Measurements from ENCODE around the gene GABRG3. TPM values are rescaled to one million over a fixed set of nuclear protein-coding genes. Genes with fewer than 3 reads are reported as not detected.
A peak's percentile ranks its signal among the peaks of the same experiment; 100 is the strongest.
"Not testable (repeated sequence)": the region's sequence is repeated elsewhere in the genome, so short reads cannot be mapped to it uniquely, and the experiment has no call there.

Gene GABRG3
- total RNA-seq, 1 donor from 2014 or later, result 0.21 TPM

DNA sequence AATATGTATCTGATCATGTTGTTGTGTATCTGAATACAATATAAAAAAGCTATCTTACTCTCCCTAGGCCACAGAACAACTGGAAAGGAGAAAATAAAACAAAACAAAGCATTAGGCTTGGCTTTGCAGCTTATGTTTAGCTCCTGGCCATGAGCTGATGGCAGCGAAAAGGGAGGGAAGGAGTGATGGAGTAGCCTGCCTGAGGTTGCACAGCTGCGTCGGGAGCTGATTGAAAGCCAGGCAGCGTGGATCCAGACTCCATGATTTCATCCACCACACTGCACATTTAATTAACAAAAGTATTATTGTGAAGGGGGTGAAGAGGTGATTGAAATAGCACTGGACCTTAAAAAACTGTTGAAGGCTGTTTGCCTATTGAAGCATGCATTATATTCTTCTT lies 212.2 kb downstream of the GABRG3 start:
- peak; percentile 69 for DNase-seq

DNA sequence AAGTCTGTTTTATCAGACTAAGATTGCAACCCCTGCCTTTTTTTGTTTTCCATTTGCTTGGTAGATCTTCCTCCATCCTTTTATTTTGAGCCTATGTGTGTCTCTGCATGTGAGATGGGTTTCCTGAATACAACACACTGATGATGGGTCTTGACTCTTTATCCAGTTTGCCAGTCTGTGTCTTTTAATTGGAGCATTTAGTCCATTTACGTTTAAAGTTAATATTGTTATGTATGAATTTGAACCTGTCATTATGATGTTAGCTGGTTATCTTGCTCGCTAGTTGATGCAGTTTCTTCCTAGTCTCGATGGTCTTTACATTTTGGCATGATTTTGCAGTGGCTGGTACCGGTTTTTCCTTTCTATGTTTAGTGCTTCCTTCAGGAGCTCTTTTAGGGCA lies 220.5 kb downstream of the GABRG3 start:
- DNase-seq, result not testable (repeated sequence)

DNA sequence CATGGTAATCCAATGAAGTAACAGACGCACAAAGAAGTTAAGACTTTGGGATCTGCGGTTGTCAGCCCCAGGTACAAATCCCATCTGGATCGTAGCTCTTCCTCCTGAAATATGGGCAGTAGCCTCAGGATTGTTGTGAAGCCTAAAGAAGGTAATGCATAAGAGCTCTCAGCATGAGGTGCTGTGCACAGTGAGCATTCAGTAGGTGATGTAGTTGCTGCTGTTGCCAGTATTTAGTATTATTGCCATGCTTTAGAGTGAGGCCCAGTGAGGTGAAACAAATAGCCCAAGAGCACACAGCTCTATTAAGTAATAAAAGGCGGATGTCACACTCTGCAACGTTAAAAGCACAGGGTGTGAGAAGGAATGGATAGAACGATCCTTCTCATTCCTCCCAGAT lies 225.7 kb downstream of the GABRG3 start:
- no peak for DNase-seq

DNA sequence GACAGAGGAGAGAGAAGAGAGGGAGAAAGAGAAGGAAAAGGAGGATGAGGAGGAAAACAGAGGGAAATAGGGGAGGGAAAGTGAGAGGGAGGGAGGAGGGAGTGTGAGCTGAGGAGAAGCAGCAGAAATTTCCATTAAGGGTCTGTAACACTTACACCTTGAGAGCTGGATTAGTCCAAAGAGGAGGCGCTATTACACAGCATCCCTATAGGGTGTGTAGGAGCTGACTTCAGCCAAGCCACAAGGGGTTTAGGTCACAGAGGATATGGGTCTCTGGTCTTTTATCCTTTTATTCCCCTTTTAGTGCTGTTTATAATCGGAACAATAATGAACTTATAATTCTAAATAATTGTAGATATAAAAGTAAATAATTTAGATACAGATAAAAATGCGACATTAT lies 230.4 kb downstream of the GABRG3 start:
- no peak for DNase-seq

DNA sequence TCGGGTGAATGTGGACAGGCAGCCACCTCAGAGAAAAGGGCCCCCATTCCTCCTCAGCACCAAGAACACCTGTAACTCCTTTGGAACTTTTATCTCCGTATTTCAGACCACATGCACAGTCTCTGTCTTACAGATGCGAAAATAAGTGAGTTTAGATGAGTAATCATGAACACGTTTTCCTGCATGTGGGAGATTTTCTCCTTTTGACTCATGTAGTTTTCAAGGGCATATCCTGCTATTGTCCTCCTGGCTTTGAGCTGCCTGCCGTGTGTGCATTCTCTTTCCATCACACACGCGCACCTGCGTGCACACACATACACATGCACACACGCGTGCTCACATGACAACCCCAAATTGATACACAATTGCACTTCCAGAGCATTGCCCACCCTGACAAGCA lies 239.2 kb downstream of the GABRG3 start:
- no peak for DNase-seq

DNA sequence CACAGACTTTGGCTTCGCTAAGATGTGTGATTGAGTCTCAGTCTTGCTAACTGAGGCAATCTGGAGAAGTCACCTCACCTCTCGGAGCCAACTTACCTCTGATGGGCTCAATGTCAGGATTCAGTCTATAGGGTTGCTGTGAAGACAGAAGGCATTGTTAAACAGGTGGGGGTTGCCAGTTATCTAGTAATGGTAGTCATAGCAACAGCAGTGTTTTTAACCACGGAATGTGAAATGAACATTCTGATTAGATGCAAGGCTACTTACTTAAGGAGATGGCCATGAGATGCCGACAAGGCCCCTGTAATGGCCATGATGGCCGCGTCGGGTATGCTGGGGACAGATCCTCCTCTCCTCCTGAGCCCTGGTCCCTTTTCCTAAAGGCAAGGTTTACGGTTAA lies 243.1 kb downstream of the GABRG3 start:
- no peak for DNase-seq

DNA sequence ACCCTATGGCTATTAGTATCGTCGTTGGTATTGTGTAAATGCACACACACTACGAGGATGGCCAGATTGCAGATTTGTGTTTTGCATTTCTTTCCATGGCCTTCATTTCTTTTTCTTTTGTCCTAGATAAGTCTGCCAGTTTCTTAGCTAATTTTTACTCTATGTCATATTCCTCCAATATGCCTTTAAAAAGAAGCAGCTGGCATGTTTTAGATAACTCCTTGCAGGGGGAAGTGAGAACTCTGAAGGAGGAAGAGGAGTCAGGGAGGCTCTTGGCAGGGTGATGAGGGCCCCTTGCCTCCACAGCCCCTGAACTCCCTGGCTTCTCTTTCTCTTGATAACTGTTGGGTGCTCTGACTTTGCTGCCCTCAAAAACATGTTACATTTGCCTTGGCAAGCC lies 244.0 kb downstream of the GABRG3 start:
- no peak for DNase-seq

DNA sequence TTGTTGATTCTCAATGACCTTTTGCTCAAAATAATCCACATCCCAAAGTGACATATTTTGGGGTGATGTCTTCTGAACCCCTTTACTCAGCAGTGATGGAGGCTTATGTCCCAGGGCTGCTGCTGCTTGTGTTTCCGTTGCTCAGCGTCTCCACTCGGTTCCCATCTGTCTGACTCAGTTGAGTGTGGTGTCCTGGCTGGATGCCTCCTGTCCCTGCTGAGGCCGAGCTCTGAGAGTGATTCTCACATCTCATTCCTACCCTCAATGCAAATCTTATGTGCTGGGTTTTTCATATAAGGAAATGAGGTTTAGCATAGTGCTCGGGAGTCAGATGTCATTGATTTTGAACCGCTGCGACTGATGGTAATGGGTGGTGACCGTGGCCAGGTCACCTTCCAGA lies 247.4 kb downstream of the GABRG3 start:
- no peak for DNase-seq

DNA sequence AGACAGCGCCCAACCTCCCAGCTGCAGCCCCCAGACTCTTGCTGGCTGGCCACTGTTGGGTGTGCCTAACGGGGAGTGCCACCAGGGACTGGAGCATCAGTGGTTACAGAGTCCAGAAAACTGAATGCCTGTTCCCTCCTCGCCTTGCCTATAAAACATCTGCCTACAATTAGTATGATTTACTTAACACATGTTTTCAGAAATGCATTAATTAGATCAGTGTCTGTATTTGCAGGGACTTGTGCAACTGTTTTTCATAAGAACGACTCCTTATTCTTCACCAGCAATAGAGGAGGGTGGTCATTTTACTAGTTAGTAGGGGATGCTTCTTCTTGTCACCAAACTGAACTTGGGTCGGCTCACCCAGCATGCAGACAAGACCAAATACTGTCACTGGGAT lies 248.7 kb downstream of the GABRG3 start:
- no peak for DNase-seq

DNA sequence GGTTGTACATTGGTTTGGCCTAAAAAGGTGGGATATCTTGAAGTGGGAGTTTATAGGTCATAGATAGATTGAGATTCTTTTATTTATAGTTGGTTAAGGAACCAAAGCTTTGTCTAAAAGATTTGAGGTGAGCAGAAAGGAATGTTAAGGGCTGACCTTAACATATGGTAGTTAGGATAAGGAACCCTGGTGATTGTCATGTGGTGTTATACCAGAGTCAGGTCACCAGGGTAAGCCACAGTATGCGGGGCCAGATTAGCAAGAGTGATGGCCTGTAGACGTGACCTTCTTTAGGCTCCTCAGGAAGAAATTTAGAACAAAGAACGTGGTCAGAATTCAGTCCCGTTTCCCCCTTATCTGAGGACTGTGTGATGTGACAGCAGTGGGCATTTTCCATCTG lies 249.2 kb downstream of the GABRG3 start:
- no peak for DNase-seq

DNA sequence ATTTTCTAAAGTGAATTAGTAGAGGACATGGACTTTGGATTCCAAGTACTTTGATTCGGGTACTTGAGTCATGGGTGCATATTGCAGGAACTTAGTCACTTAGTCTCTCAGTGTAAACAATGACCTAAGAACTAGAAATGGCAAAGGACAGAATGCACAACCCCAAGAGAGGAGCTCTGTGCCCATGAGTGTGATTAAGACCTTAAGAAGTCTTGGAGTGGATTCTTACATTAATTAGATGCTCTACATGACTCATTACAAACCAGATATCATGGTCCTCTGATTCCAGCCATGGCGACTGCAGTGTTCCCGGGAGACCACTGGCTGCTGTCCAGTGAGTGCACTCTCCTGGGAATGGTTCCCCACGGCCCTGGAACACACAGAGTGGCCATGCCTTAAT lies 251.5 kb downstream of the GABRG3 start:
- DNase-seq, result no peak

DNA sequence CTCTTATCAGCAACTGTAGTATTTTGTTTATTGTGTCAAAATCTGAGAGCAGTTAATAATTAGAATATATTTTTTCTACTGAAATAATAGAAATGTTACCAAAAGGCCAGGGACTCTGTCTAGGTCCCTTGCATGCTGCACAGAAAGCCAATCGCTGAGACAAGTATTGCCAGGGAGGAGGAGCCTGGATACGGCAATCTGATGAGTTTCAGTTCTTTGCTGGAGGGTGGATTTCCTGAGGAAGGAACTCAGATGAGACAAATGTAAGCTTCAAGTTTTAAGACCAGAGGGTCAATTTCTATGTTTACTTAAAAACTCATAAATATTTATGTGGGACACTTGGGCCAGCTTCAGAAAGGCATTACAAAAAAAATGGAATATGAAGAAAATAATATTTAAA lies 252.2 kb downstream of the GABRG3 start:
- DNase-seq, result no peak

DNA sequence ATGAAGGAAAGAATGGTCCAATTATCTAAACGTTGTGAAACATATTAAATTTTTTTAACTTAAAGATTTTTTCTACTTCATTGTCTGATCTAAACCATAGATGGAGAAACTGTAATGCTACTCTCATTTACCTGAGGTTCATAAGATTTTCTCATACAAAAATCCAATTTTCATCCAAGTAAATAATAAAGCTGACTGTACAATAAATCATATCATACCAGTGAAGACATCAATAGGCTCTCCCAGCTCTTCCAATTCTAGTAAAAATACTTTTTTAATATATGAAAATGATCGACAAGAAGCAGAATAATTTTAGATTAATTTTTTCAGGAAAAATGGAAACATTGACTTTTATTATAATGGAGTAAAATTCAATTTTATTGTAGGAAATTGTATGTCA lies 260.8 kb downstream of the GABRG3 start:
- DNase-seq, result no peak

DNA sequence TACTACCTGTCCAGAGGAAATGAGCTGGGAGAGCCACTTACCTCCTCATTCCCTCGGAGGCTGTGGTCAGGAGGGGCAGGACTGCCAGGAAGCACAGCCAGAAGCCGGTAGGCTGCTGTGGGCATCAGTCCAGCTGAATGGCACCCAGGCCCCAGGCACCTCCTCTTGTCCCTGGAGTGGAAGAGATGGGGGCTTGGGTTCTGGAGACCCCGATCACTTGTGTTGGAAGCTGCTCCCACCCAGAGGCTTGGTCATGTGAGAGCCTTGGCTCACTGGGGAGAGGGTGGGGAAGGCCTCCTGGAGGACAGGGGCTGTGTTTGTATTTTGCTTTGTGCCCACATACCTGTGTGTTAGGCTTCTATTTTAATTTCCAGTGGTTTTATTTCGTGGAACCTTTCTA lies 261.9 kb downstream of the GABRG3 start:
- DNase-seq, result no peak

DNA sequence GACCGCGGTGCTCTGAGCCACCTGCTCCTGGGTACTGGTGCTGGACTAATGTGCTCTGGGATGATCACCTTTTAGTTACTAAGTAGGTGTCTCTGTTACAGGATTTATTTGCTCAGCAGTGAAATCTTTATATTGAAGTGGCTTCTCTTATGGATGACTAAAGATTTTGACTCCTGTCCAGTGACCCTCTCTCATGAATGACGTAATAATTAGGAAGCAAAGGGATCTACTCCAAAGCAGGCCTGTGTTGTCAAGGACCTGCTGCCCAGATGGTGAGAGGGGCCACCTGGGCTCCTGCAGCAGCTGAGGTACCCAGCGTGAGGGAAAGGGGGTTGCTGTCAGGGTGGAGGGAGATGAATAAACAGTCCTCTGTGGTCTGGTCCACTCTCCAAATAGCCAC lies 263.6 kb downstream of the GABRG3 start:
- DNase-seq, result no peak

DNA sequence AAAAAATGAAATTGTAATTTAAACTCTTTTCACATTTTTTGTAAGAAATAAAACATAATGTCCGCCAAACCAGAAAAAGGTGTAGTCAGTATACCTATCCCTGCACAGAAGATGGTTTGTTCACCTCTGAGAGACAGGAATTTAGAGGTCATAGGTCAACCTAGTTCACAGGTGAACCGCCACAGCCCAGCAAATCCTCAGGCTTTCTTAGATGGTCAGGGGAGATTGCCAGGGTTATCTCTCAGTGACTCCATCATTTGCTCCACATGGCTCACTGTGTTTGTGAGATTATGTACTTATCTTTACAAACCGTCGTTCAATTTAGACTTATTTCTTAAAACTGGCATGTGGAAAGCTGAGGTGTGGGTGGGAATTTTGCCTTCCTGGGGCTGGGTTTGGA lies 264.2 kb downstream of the GABRG3 start:
- no peak for DNase-seq

DNA sequence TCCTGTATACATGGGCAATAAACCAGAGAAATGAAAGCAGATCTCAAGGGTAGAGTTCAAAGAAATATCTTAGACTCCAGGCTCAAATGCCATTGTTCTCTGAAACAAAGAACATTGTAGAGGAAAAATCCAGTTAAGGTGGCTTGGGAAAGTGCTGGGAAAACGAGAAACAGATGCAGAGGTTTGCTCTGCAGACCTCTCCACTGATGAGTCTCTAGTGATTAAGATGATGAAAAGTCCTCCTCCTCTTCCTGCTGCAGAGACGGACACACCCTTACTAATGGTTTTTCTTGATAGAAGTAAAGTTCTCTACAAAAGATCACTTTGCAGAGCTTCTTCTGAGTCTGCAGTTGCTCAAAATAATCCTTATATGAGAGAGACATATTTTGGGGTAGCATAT lies 264.7 kb downstream of the GABRG3 start:
- peak; percentile 36 for DNase-seq

DNA sequence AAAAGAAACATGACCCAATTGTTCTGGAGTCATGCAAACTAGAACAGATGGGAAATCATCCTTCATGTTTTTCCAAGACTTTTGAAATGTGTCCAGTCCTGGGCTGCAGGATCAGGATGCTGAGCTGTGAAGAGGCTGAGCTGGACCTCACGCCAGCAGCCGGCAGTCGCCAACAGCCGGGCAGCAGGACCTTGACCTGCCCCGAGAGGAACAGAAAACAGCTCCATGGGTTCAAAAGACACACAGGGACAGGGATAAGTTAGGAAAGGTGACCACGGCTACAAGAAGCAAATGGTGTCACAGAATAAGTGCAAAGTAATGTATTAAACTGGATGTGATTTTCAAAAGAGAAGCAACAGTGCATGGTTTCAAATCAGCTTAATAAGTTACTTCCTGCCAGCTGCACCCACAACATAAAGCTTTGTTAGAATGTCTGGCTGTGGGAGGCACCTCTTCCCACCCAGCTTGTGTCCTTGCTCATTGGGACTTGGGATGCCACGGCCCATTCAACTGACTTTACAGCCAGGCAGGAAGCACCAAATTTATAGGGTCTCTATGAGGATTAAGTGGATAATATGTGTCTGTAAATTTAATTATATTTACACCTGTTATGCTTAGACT lies 266.4 kb downstream of the GABRG3 start:
- DNase-seq, result no peak

DNA sequence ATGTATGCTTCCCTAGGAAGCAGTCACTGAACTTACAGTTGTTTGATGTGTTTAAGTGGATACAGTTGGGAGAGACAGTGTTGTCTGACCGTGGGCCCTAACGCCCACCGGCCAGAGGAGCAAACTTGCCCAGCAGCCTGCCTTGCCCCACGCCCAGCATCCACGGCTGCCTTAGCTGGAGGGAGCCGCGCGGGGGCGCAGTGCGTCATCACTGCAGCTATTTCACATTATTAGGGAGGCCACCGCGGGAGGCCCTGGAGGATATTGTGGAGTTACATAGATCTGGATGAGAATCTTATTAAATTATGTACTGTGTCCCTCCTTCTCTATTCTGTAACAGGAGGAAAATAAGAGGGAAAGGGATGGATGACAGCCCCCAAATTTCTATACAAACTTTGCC lies 267.2 kb downstream of the GABRG3 start:
- no peak for DNase-seq

DNA sequence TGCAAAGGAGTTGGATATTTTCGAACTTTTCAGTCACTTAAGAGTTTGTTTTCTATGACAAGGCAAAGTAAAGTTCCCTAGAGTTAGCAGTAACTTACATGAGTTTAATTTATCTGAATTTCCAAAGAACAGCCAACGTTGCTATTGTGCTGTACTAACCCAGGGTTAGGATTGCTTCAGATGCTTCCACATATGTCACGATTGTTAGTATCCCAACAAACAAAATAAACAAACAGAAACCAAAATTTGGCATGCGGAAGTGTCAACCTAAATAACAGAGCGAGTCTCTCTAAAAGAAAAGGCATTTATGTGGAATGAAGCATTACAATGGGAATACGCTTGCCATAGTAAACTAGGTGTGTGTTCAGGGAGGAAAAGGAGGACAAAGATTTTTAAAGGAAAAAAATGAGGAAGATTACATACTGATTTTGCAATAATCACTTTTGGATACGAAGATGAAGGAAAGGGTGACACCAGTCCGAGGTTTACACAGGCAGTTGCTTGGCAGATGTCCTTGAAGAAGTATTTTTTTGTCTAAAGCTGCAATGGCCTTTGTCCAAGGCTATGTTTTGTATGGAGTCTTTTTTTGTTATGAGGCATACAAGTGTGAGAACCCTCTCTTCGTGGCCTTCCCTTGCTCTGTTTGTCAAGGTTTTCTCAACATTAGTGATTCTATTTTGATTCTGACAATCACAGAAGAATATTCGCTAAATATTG lies 267.9 kb downstream of the GABRG3 start:
- peak; percentile 46 for DNase-seq

DNA sequence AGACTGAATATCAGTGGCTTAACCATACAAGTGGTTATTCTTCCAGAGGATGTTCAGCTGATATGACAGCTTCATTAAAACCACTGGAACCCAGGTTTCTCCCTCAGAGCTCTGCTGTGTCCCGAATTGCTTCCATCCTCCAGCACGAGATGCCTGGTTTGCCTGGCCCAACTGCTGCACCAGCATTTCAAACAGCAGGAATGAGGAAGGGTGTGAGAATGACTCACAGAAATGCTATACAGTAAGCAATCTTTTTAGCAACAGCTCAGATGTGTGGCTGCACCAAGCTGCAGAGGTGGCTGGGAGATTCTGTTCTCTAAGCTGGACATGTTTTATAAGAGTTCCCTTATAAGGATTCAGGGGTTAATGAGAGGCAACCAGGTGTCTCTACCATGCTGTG lies 271.0 kb downstream of the GABRG3 start:
- no peak for DNase-seq

DNA sequence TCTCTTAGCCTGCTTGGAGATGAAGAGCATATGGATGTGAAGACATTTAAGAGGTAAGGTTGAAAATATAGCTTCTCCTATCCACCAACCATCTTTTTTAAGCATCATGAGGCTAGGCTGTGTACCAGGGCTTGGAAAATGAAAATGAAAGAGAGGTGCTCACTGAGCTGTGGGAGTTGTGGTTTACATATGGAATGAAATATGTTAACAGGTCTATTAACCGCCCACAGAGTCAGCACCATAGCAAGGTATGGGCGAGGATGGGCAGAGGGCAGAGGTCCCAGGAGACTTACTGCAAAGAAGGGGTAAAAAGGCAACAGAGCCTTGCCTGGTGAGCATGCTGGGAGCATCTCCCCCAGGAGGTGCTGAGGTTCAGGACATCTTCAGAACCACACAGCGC lies 273.1 kb downstream of the GABRG3 start:
- no peak for DNase-seq

DNA sequence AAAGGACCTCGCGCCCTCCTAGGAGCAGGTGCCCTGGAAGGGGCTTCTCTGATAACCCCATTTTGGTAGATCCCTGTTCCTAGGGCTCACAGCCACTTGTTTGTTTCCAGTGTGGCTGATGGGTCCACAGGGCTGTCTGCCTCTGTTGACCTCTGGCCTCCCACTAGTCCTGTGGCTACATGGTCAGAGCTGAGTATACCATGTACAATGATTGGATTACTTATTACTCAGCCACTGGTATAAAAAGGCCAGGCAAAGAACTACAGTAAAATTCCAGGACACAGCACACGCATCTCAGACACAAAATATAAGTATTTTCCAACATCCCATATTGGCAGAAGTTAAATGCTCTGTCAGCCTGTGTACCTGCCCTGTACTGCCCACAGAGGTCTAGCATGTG lies 277.3 kb downstream of the GABRG3 start:
- DNase-seq, result no peak

DNA sequence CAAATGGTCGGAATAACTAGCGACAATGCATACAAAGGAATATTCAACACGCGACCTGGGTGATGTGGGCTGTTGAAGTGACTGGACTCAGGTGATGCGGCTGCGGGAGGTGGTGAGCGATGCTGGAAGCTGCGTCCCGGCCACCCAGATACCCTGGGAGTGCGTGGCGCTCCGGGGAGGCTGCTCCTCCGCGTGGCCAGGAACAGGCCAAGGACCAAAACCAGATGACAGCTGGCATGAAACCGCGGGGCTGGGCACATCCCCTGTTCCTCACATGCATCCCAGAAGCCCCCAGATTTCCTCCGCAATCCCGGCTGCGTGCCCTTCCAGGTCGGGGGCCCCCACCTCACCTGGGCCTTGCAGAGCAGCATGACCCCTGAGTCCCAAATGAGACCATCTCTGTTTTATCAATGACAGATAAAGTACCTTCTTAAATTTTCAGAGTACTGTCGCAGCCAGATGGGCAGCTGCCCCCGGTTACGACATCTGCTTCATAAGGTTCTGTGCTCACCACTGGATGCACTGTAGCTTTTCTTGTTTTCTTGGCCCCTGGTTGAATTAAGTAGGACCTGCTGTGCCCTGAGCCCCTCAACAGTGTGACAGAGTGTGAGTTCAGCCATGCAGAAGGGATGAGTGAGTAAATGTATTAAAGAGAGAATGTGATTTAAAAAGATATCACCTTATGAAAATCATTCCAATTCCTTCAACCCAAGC lies 278.2 kb downstream of the GABRG3 start:
- DNase-seq, result no peak

Data from tongue (tissue), 2 donors.